Measurements from ENCODE around the gene CHST1. TPM values are rescaled to one million over a fixed set of nuclear protein-coding genes. Genes with fewer than 3 reads are reported as not detected.

Gene CHST1
- total RNA-seq, 2 experiments from 2014 or later = not detected

- TF ChIP-seq, protein P1, sequence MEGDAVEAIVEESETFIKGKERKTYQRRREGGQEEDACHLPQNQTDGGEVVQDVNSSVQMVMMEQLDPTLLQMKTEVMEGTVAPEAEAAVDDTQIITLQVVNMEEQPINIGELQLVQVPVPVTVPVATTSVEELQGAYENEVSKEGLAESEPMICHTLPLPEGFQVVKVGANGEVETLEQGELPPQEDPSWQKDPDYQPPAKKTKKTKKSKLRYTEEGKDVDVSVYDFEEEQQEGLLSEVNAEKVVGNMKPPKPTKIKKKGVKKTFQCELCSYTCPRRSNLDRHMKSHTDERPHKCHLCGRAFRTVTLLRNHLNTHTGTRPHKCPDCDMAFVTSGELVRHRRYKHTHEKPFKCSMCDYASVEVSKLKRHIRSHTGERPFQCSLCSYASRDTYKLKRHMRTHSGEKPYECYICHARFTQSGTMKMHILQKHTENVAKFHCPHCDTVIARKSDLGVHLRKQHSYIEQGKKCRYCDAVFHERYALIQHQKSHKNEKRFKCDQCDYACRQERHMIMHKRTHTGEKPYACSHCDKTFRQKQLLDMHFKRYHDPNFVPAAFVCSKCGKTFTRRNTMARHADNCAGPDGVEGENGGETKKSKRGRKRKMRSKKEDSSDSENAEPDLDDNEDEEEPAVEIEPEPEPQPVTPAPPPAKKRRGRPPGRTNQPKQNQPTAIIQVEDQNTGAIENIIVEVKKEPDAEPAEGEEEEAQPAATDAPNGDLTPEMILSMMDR (conservative IDR thresholded peaks at IDR 0.05; ENCODE audit: low read length) = no peak
- no peak for TF ChIP-seq EZH2phosphoT487 (IDR thresholded peaks at IDR 0.05; ENCODE audit: borderline replicate concordance, low read depth, low read length)
- Histone ChIP-seq H3K36me3 (ENCODE audit: insufficient read depth, low read length) (no peaks in the 10 kb centered on the region), H3K79me2 (ENCODE audit: insufficient read depth, low read depth, low read length) (no peaks in the 10 kb centered on the region), H2AFZ (ENCODE audit: low read length) (no peak overlapping the region), H3K9me3 (ENCODE audit: low read length) (no peaks in the 10 kb centered on the region), H3K4me2 (ENCODE audit: low read length) (no peak overlapping the region), H3K9me2 (ENCODE audit: insufficient read depth, low read length) (no peaks in the 10 kb centered on the region), H3K4me3 (ENCODE audit: low read depth, low read length, poor library complexity, severe bottlenecking) (no peak overlapping the region), H3K27ac (ENCODE audit: low read depth, low read length, poor library complexity, severe bottlenecking) (no peak overlapping the region), H3K4me1 (ENCODE audit: insufficient read depth, low read length, poor library complexity, severe bottlenecking) (no peaks in the 10 kb centered on the region), H4K20me1 (ENCODE audit: insufficient read depth, low read length) (no peaks in the 10 kb centered on the region)
- CTCF ChIA-PET (ENCODE audit: unreplicated experiment) = no interaction called here
- intact Hi-C loops (cut with micrococcal nuclease; ENCODE audit: unreplicated experiment) = no loop called here
- no peak for DNase-seq (ENCODE audit: low spot score)
- BruUV-seq (replicated peaks) = no TSS peak
- POLR2A ChIA-PET = no interaction called here
Measured at GRCh38 chr11:45606514-45607281, 58.7 kb downstream of the CHST1 start.

- H2AFZ ChIP-seq (ENCODE audit: low read length) = no peak overlapping the region
- no peaks in the 10 kb centered on the region for H4K20me1 ChIP-seq (ENCODE audit: insufficient read depth, low read length)
- DNase-seq (ENCODE audit: low spot score) = no peak
- no peaks in the 10 kb centered on the region for H3K36me3 ChIP-seq (ENCODE audit: insufficient read depth, low read length)
- no peaks in the 10 kb centered on the region for H3K9me3 ChIP-seq (ENCODE audit: low read length)
- TF ChIP-seq EZH2phosphoT487 (IDR thresholded peaks at IDR 0.05; ENCODE audit: borderline replicate concordance, low read depth, low read length) = no peak
- TF ChIP-seq, protein P1 (conservative IDR thresholded peaks at IDR 0.05; ENCODE audit: low read length) = no peak
- POLR2A ChIA-PET = no interaction called here
- intact Hi-C loops (cut with micrococcal nuclease; ENCODE audit: unreplicated experiment) = no loop called here
- BruUV-seq (replicated peaks) = no TSS peak
- no peaks in the 10 kb centered on the region for H3K9me2 ChIP-seq (ENCODE audit: insufficient read depth, low read length)
- no peaks in the 10 kb centered on the region for H3K79me2 ChIP-seq (ENCODE audit: insufficient read depth, low read depth, low read length)
- CTCF ChIA-PET (ENCODE audit: unreplicated experiment) = no interaction called here
- no peak overlapping the region for H3K27ac ChIP-seq (ENCODE audit: low read depth, low read length, poor library complexity, severe bottlenecking)
- H3K4me2 ChIP-seq (ENCODE audit: low read length) = no peak overlapping the region
- no peak overlapping the region for H3K4me3 ChIP-seq (ENCODE audit: low read depth, low read length, poor library complexity, severe bottlenecking)
- H3K4me1 ChIP-seq (ENCODE audit: insufficient read depth, low read length, poor library complexity, severe bottlenecking) = no peaks in the 10 kb centered on the region
Measured at GRCh38 chr11:45605051-45605450, 60.4 kb downstream of the CHST1 start.

DNA sequence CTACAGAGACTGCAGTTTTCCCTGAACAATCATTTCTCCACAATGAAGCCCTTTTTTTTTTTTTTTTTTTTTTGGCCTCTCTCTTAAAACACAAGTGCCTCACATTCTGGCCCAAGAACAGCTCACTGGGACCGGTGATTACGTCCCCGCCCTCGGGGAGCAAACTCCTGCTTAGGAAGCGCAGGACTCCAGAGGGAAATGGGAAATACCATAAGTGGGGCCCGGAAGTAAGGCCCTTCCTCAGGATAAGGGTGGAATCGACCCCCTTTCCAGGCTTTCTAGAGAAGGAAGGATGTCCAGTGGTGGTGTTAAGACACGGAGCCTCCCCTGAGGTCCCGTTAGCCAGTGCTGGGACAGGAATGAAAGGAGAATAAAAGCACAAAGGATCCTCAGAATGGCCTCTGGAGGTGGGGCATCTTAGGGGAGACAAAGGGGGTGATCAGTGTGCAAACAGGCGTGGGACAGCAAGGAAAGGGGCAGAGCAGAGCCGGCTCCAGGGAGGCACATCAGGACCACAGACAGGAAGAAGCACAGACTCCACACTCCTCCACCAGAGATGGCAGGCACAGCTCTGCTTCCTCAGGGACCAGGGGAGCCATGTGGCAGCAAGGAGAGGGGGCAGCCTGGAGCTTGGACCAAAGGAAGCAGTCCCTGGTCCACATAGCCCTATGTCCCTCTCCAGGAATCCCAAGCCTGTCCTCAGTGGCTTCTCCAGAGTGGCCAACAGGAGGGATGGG, 61.3 kb downstream of the CHST1 start:
- POLR2A ChIA-PET = interaction anchor here (0.7 kb wide), 1 partner anchor 31 kb away, joined by 3 read pairs; no protein-coding TSS in a partner anchor

More for the DNA sequence above, 61.3 kb downstream of the CHST1 start:
- no peaks in the 10 kb centered on the region for H3K4me1 ChIP-seq (ENCODE audit: insufficient read depth, low read length, poor library complexity, severe bottlenecking)
- no peak overlapping the region for H3K4me2 ChIP-seq (ENCODE audit: low read length)
- H3K4me3 ChIP-seq (ENCODE audit: low read depth, low read length, poor library complexity, severe bottlenecking) = no peak overlapping the region
- intact Hi-C loops (cut with micrococcal nuclease; ENCODE audit: unreplicated experiment) = no loop called here
- H3K79me2 ChIP-seq (ENCODE audit: insufficient read depth, low read depth, low read length) = no peaks in the 10 kb centered on the region
- CTCF ChIA-PET (ENCODE audit: unreplicated experiment) = no interaction called here
- H3K36me3 ChIP-seq (ENCODE audit: insufficient read depth, low read length) = no peaks in the 10 kb centered on the region
- DNase-seq (ENCODE audit: low spot score) = no peak
- no peak for TF ChIP-seq EZH2phosphoT487 (IDR thresholded peaks at IDR 0.05; ENCODE audit: borderline replicate concordance, low read depth, low read length)
- TF ChIP-seq, protein P1 (conservative IDR thresholded peaks at IDR 0.05; ENCODE audit: low read length) = no peak
- H3K27ac ChIP-seq (ENCODE audit: low read depth, low read length, poor library complexity, severe bottlenecking) = no peak overlapping the region
- no peaks in the 10 kb centered on the region for H3K9me3 ChIP-seq (ENCODE audit: low read length)
- no TSS peak for BruUV-seq (replicated peaks)
- no peaks in the 10 kb centered on the region for H3K9me2 ChIP-seq (ENCODE audit: insufficient read depth, low read length)
- H2AFZ ChIP-seq (ENCODE audit: low read length) = no peak overlapping the region
- H4K20me1 ChIP-seq (ENCODE audit: insufficient read depth, low read length) = no peaks in the 10 kb centered on the region

Data from OCI-LY7 (cell line).